Endothelial cell of umbilical vein (primary cell): ENCODE data around the gene MAPK8IP3. TPM values are rescaled to one million over a fixed set of nuclear protein-coding genes. Genes with fewer than 3 reads are reported as not detected.

ENCODE experiments used
- BruUV-seq: library from RNA; stranded (reverse); fragments of 400-500 nt; replicated peaks from 2 replicates; lab custom pipeline; 2021; lab: Mats Ljungman, UMichigan
- CTCF ChIA-PET: fragments of 300-600, 350-600 bp; sonication (Branson Sonifier 250); formaldehyde crosslinking; loops from one replicate; lab custom pipeline; 2021; ENCODE audit warnings: antibody characterized with exemption, inconsistent platforms; lab: Charles Lee
- POLR2A ChIA-PET: fragments of 300-600, 350-600 bp; sonication (Branson Sonifier 250); formaldehyde crosslinking; loops from one replicate; lab custom pipeline; 2021; ENCODE audit warnings: antibody characterized with exemption, inconsistent platforms; lab: Charles Lee
- DNase-seq: peaks from one replicate; pipeline ENCODE4 v3.0.0-alpha.2; 2011; ENCODE audit warnings: low read depth, low spot score
- FAIRE-seq: peaks from 2 replicates; lab custom pipeline; 2011; peaks lifted over from hg19 to GRCh38; lab: Jason Lieb, UNC
- H2AFZ ChIP-seq: 2 replicates; pipeline ENCODE4 v1.6.0; 2012; ENCODE audit warnings: low read depth, low read length, control low read depth, inconsistent platforms
- H3K27ac ChIP-seq: 2 replicates; pipeline ENCODE4 v1.5.1; 2011; ENCODE audit warnings: low read depth, mild to moderate bottlenecking, control low read depth, low read length, moderate library complexity; ENCODE audit not compliant: insufficient read depth
- H3K27me3 ChIP-seq, 2 experiments: 2 replicates each; pipeline versions ENCODE4 v1.6.0 to v1.6.1; 2011; ENCODE audit warnings: low read length in 2 of 2, mixed read lengths in 1 of 2; ENCODE audit not compliant: control insufficient read depth in 2 of 2, insufficient read depth in 2 of 2
- H3K36me3 ChIP-seq, 2 experiments: 2 replicates in 1 of 2; 3 replicates in 1 of 2; pipeline ENCODE4 v1.5.1; 2011; ENCODE audit warnings: low read length in 2 of 2, mild to moderate bottlenecking in 1 of 2, moderate library complexity in 1 of 2; ENCODE audit not compliant: control insufficient read depth in 2 of 2, insufficient read depth in 2 of 2; ENCODE audit errors: extremely low read depth in 1 of 2
- H3K4me1 ChIP-seq: 3 replicates; pipeline ENCODE4 v1.5.1; 2011; ENCODE audit warnings: mild to moderate bottlenecking, low read length; ENCODE audit not compliant: control insufficient read depth, insufficient read depth; ENCODE audit errors: extremely low read depth
- H3K4me2 ChIP-seq: 2 replicates; pipeline ENCODE4 v1.6.1; 2011; ENCODE audit warnings: low read length, control low read depth, mixed read lengths; ENCODE audit not compliant: insufficient read depth
- H3K4me3 ChIP-seq, 3 experiments: fragments of 200-600 bp in 1 of 3; sonication (generic), shearing (Covaris generic) in 1 of 3; replicated peaks in 1 of 3; 2 replicates each; pipeline ENCODE4 v1.5.1; 2011 to 2016; ENCODE audit warnings: control low read depth in 3 of 3, low read length in 3 of 3, mild to moderate bottlenecking in 2 of 3, inconsistent platforms in 1 of 3, low read depth in 1 of 3, moderate library complexity in 1 of 3; ENCODE audit not compliant: insufficient read depth in 1 of 3
- H3K79me2 ChIP-seq: 2 replicates; pipeline ENCODE4 v1.6.0; 2012; ENCODE audit warnings: low read length, inconsistent platforms; ENCODE audit not compliant: control insufficient read depth, insufficient read depth
- H3K9ac ChIP-seq: replicated peaks from 2 replicates; pipeline ENCODE3; 2011; ENCODE audit warnings: low read length, control low read depth; ENCODE audit not compliant: insufficient read depth; ENCODE audit errors: extremely low read depth
- H3K9me1 ChIP-seq: replicated peaks from 3 replicates; pipeline ENCODE4 v1.6.0; 2011; ENCODE audit warnings: mild to moderate bottlenecking, low read length; ENCODE audit not compliant: control insufficient read depth, insufficient read depth; ENCODE audit errors: extremely low read depth
- H3K9me3 ChIP-seq: replicated peaks from 2 replicates; pipeline ENCODE4 v1.5.1; 2012; ENCODE audit warnings: low read length, inconsistent platforms; ENCODE audit not compliant: control insufficient read depth, insufficient read depth
- H4K20me1 ChIP-seq: replicated peaks from 2 replicates; pipeline ENCODE3; 2011; ENCODE audit warnings: mild to moderate bottlenecking, low read length; ENCODE audit not compliant: control insufficient read depth, insufficient read depth; ENCODE audit errors: extremely low read depth
- EZH2 ChIP-seq: IDR thresholded peaks from 2 replicates; pipeline ENCODE4 v1.6.1; 2012; ENCODE audit warnings: borderline replicate concordance, low read depth, mild to moderate bottlenecking, moderate library complexity, low read length, inconsistent platforms; ENCODE audit not compliant: severe bottlenecking
- FOS ChIP-seq: IDR thresholded peaks from 2 replicates; pipeline ENCODE4 v1.6.1; 2011; ENCODE audit warnings: mild to moderate bottlenecking, low read length, moderate library complexity, borderline replicate concordance; ENCODE audit not compliant: insufficient read depth
- GATA2 ChIP-seq: IDR thresholded peaks from 2 replicates; pipeline ENCODE4 v1.7.0; 2011; ENCODE audit warnings: low read depth, mild to moderate bottlenecking, moderate library complexity, mixed read lengths, low read length; ENCODE audit not compliant: insufficient read length, insufficient read depth
- JUN ChIP-seq: IDR thresholded peaks from 2 replicates; pipeline ENCODE4 v1.6.1; 2011; ENCODE audit warnings: borderline replicate concordance, low read depth; ENCODE audit not compliant: insufficient read length, insufficient read depth
- MYC ChIP-seq: IDR thresholded peaks from one replicate; pipeline ENCODE4 v1.6.1; 2011; ENCODE audit warnings: mild to moderate bottlenecking, low read depth, low read length
- POLR2A ChIP-seq: IDR thresholded peaks from 2 replicates; pipeline ENCODE4 v1.6.1; 2012; ENCODE audit warnings: low read depth, mild to moderate bottlenecking, control low read depth, low read length
- POLR2AphosphoS5 ChIP-seq: IDR thresholded peaks from 2 replicates; pipeline ENCODE4 v1.6.1; 2012; ENCODE audit warnings: low read depth, mild to moderate bottlenecking, control low read depth, low read length, moderate library complexity; ENCODE audit not compliant: insufficient read depth
- dilution Hi-C: fragments of 300-500 bp; cut with MboI; formaldehyde crosslinking; loops from one replicate; pipeline ENCODE4 v1.15.0; 2019; ENCODE audit warnings: low sequenced_read_pairs; ENCODE audit not compliant: extremely low pct_ligation_motif_present
- intact Hi-C: fragments of 100-400 bp; cut with micrococcal nuclease; formaldehyde crosslinking; loops from one replicate; pipeline ENCODE4 v1.10.0; 2022
- polyA plus RNA-seq, 4 experiments: library from polyadenylated mRNA; depleted of rRNA in 3 of 4; stranded (reverse) in 3 of 4; unstranded in 1 of 4; fragments of >200 nt; gene quantifications; 2 replicates each; pipeline versions ENCODE4 v1.2.1 to v1.2.3, GENCODE V29; 2011 to 2012; ENCODE audit warnings: missing spikeins in 1 of 4
- total RNA-seq: library from RNA; stranded (reverse); gene quantifications from 2 replicates; pipeline ENCODE4 v1.2.3, GENCODE V29; 2021
- TF ChIP-seq, protein P1 (sequence below), 2 donors: IDR thresholded peaks; 1 replicate in 1 of 2; 2 replicates in 1 of 2; pipeline ENCODE4 v1.5.1; 2011; ENCODE audit warnings: low read length in 2 of 2, mild to moderate bottlenecking in 2 of 2, moderate library complexity in 2 of 2, control low read depth in 1 of 2, inconsistent platforms in 1 of 2, low read depth in 1 of 2; ENCODE audit not compliant: insufficient read depth in 1 of 2; ENCODE audit errors: extremely low read depth in 1 of 2
- TF ChIP-seq, protein P2 (sequence below): IDR thresholded peaks from 2 replicates; pipeline ENCODE4 v1.6.1; 2011; ENCODE audit not compliant: insufficient read depth, insufficient read length

Gene MAPK8IP3
- total and polyA plus RNA-seq, 2 donors (not counting 3 experiments of a cell fraction or from before 2014, with no cell fraction given): 40.7 to 92.2 TPM

DNA sequence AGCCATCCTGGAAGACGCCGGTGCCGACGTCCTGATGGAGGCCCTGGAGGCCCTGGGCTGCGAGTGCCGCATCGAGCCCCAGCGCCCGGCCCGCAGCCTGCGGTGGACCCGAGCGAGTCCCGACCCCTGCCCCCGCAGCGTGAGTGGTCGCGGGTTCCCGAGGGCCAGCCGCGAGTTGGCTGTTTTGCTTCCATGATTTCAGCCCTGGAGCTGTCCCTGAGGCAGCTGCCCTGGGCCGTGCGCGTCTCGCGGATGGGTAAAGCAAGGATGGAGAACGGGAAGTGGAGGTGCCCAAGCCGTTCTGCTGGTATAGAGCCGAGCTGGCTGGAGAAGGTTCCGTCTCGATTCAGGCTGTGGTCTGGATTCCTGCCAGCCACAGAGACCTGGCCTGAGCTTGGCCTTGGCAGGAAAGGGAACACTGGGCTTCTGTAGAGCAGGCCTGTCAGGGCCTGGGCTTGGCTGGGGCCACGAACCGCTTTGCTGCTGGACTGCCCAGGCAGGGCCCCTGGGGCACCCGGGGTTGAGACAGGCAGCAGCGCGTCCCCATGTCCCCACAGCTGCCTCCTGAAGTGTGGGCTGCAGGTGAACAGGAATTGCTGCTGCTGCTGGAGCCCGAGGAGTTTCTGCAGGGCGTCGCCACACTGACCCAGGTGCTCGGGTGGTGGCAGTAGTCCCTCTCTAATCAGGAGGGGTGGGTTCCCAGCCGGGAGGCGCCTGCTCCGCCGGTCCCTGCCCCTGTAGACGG is 67.9 kb downstream of the MAPK8IP3 start:
- TF ChIP-seq EZH2 (no peak), POLR2AphosphoS5 (no peak), POLR2A (no peak), JUN (no peak), MYC (no peak), GATA2 (no peak), FOS (no peak)
- TF ChIP-seq, protein P1, sequence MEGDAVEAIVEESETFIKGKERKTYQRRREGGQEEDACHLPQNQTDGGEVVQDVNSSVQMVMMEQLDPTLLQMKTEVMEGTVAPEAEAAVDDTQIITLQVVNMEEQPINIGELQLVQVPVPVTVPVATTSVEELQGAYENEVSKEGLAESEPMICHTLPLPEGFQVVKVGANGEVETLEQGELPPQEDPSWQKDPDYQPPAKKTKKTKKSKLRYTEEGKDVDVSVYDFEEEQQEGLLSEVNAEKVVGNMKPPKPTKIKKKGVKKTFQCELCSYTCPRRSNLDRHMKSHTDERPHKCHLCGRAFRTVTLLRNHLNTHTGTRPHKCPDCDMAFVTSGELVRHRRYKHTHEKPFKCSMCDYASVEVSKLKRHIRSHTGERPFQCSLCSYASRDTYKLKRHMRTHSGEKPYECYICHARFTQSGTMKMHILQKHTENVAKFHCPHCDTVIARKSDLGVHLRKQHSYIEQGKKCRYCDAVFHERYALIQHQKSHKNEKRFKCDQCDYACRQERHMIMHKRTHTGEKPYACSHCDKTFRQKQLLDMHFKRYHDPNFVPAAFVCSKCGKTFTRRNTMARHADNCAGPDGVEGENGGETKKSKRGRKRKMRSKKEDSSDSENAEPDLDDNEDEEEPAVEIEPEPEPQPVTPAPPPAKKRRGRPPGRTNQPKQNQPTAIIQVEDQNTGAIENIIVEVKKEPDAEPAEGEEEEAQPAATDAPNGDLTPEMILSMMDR (IDR thresholded peaks at IDR 0.05; ENCODE audit: extremely low read depth in 1 of 2, insufficient read depth in 1 of 2, low read depth in 1 of 2, low read length in 2 of 2): no peak
- TF ChIP-seq, protein P2, sequence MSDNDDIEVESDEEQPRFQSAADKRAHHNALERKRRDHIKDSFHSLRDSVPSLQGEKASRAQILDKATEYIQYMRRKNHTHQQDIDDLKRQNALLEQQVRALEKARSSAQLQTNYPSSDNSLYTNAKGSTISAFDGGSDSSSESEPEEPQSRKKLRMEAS: no peak
- H3K9me1 ChIP-seq: no peaks in the 10 kb centered on the region
- intact Hi-C loops (loop anchor here (1.0 kb wide), 1 partner anchor 8 kb away; the partner anchor contains the start of genes NUBP2 and SPSB3), dilution Hi-C loops (no loop called here)
- peaks cover 0 to 35% of the 10 kb centered on the region in 2 experiments for H3K36me3 ChIP-seq
- no peaks in the 10 kb centered on the region for H3K9me3 ChIP-seq
- H3K4me1 ChIP-seq: peaks cover 19% of the 10 kb centered on the region
- DNase-seq: no peak
- H2AFZ ChIP-seq: peak overlapping the region; percentile 10
- peak overlapping the region; percentile 80 for H3K9ac ChIP-seq
- BruUV-seq: no TSS peak
- H3K27me3 ChIP-seq: no peaks in the 10 kb centered on the region
- ChIA-PET POLR2A (interaction anchor here (1.4 kb wide), 1 partner anchor 9 kb away, joined by 6 read pairs; the partner anchor contains the start of genes NUBP2 and SPSB3), CTCF (interaction anchor here (1.1 to 2.0 kb wide), 2 partner anchors 8 to 50 kb away, joined by 9 to 16 read pairs; partner anchors contain the start of genes NUBP2 and SPSB3)
- peak overlapping the region; percentile 26 to 83 (median 54) for H3K4me3 ChIP-seq
- peak overlapping the region; percentile 45 for H3K4me2 ChIP-seq
- FAIRE-seq: peak; percentile 59
- H3K79me2 ChIP-seq: peaks cover 17% of the 10 kb centered on the region
- H3K27ac ChIP-seq: no peak overlapping the region
- no peaks in the 10 kb centered on the region for H4K20me1 ChIP-seq
